Neuronal stem cell (in vitro differentiated cells): ENCODE measurements around the gene MMP26.

Experiments used
- DNase-seq: peaks from one replicate; pipeline ENCODE4 v3.0.0-alpha.2; 2013; ENCODE audit warnings: low spot score
- H2AFZ ChIP-seq: one replicate; pipeline ENCODE4 v1.6.1; 2013; ENCODE audit warnings: mild to moderate bottlenecking, low read length, inconsistent platforms
- H2AK5ac ChIP-seq: 2 replicates; pipeline ENCODE4 v1.6.1; 2013; ENCODE audit warnings: low read depth, mild to moderate bottlenecking, inconsistent platforms, low read length, moderate library complexity, mixed read lengths
- H2BK120ac ChIP-seq: 2 replicates; pipeline ENCODE4 v1.6.1; 2013; ENCODE audit warnings: low read depth, mild to moderate bottlenecking, inconsistent platforms, low read length, moderate library complexity, mixed read lengths
- H2BK12ac ChIP-seq: one replicate; pipeline ENCODE4 v1.6.1; 2013; ENCODE audit warnings: low read length, inconsistent platforms
- H2BK15ac ChIP-seq: 2 replicates; pipeline ENCODE4 v1.6.1; 2013; ENCODE audit warnings: mild to moderate bottlenecking, low read length, inconsistent platforms, mixed read lengths
- H2BK5ac ChIP-seq: one replicate; pipeline ENCODE4 v1.6.1; 2013; ENCODE audit warnings: inconsistent platforms, mild to moderate bottlenecking, low read length, moderate library complexity
- H3K14ac ChIP-seq: one replicate; pipeline ENCODE4 v1.6.1; 2013; ENCODE audit warnings: low read length, inconsistent platforms
- H3K18ac ChIP-seq: 2 replicates; pipeline ENCODE4 v1.6.1; 2013; ENCODE audit warnings: low read length, inconsistent platforms
- H3K23ac ChIP-seq: 2 replicates; pipeline ENCODE4 v1.6.1; 2013; ENCODE audit warnings: low read depth, mild to moderate bottlenecking, mixed read lengths, low read length, inconsistent platforms; ENCODE audit not compliant: poor library complexity
- H3K27ac ChIP-seq: replicated peaks from 3 replicates; pipeline ENCODE4 v1.5.1; 2013; ENCODE audit warnings: low read length, inconsistent platforms
- H3K27me3 ChIP-seq, 3 experiments: 2 replicates each; pipeline ENCODE4 v1.6.1; 2013; ENCODE audit warnings: low read length in 3 of 3, mild to moderate bottlenecking in 2 of 3, inconsistent platforms in 1 of 3, low read depth in 1 of 3, mixed read lengths in 1 of 3, moderate library complexity in 1 of 3; ENCODE audit not compliant: control insufficient read depth in 3 of 3, insufficient read depth in 3 of 3
- H3K36me3 ChIP-seq, 2 donors: replicated peaks in 1 of 2; 2 replicates each; pipeline ENCODE4 v1.6.1; 2013; ENCODE audit warnings: low read length in 2 of 2; ENCODE audit not compliant: control insufficient read depth in 2 of 2, insufficient read depth in 2 of 2
- H3K4ac ChIP-seq: 2 replicates; pipeline ENCODE4 v1.6.1; 2013; ENCODE audit warnings: inconsistent platforms, mild to moderate bottlenecking, low read length, moderate library complexity
- H3K4me1 ChIP-seq, 2 donors: 1 replicate in 1 of 2; 2 replicates in 1 of 2; pipeline ENCODE4 v1.6.1; 2013; ENCODE audit warnings: low read length in 2 of 2, low read depth in 1 of 2; ENCODE audit not compliant: control insufficient read depth in 2 of 2, insufficient read depth in 1 of 2
- H3K4me2 ChIP-seq: one replicate; pipeline ENCODE4 v1.6.1; 2013; ENCODE audit warnings: mild to moderate bottlenecking, low read length, inconsistent platforms; ENCODE audit not compliant: insufficient read depth, poor library complexity, severe bottlenecking
- H3K4me3 ChIP-seq, 2 donors: 2 replicates each; pipeline ENCODE4 v1.5.1; 2013; ENCODE audit warnings: low read length in 2 of 2, mild to moderate bottlenecking in 2 of 2, inconsistent platforms in 1 of 2, moderate library complexity in 1 of 2
- H3K79me1 ChIP-seq: one replicate; pipeline ENCODE4 v1.6.1; 2013; ENCODE audit warnings: low read depth, mild to moderate bottlenecking, inconsistent platforms, low read length, moderate library complexity
- H3K9ac ChIP-seq: one replicate; pipeline ENCODE4 v1.6.1; 2013; ENCODE audit warnings: mild to moderate bottlenecking, low read depth, low read length, inconsistent platforms; ENCODE audit not compliant: poor library complexity
- H3K9me3 ChIP-seq, 2 donors: replicated peaks in 1 of 2; 2 replicates each; pipeline versions ENCODE3 to v1.6.1; 2013; ENCODE audit warnings: low read length in 2 of 2, mild to moderate bottlenecking in 2 of 2, inconsistent platforms in 1 of 2, low read depth in 1 of 2, mixed read lengths in 1 of 2, moderate library complexity in 1 of 2; ENCODE audit not compliant: control insufficient read depth in 2 of 2, insufficient read depth in 1 of 2
- H4K8ac ChIP-seq: one replicate; pipeline ENCODE4 v1.6.1; 2013; ENCODE audit warnings: low read depth, mild to moderate bottlenecking, inconsistent platforms, low read length, moderate library complexity
- H4K91ac ChIP-seq: one replicate; pipeline ENCODE4 v1.6.1; 2013; ENCODE audit warnings: low read length, low read depth, mild to moderate bottlenecking, inconsistent platforms; ENCODE audit not compliant: poor library complexity
- WGBS, 2 donors: extraction: QIAGEN DNeasy Blood & Tissue Kit; methylation state at CpG; one replicate each; pipeline ENCODE4 v1.1.7; 2013; ENCODE audit warnings: missing lambda C conversion rate in 2 of 2, mixed read lengths in 1 of 2; ENCODE audit not compliant: insufficient read length in 2 of 2, insufficient replicate concordance in 1 of 2; ENCODE audit errors: extremely low coverage in 2 of 2; 5-methylcytosine and 5-hydroxymethylcytosine counted together

MMP26 gene

DNA sequence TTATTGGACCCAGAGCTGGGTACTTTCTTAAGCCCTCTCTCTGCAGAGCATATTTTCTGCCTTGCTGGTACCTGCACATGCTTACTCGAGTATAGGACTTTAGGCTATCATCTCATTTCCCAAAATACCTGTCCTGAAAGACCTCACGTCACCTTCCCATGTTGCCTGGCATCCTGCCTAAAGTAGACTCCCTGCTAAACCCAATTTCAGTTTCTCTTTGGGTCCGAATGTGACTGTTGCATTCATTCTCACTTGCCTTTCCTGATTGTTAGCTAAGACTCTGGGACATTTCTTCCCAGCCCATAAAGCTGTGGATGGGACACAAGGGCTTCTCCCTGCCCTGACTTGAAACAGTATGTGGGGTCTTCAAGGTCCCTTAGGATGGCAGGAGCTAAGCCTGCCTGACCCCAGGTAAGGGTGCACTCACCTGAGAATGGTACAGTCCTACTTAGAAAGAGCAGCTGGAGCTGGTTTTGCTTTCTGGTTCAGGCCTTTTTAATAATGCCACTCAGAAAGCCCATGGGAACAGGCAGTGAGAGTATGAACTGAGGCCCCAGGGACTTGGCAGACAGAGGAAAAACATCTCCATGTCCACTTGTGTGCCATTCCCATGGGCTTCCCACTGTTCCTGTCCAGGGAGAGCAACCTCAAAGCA is 19.8 kb upstream of the MMP26 start:
- Histone ChIP-seq H3K27me3 (no peaks in the 10 kb centered on the region), H3K4me1 (peaks cover 3% of the 10 kb centered on the region in 2 donors), H2BK120ac (no peak overlapping the region), H2BK15ac (no peak overlapping the region), H3K9me3 (no peaks in the 10 kb centered on the region), H3K4me3 (no peak overlapping the region), H2AFZ (no peak overlapping the region), H3K4ac (no peak overlapping the region), H2BK12ac (no peak overlapping the region), H2AK5ac (no peak overlapping the region), H2BK5ac (no peak overlapping the region), H4K91ac (no peak overlapping the region), H3K4me2 (no peak overlapping the region), H3K36me3 (no peaks in the 10 kb centered on the region), H3K18ac (no peak overlapping the region), H3K9ac (no peak overlapping the region), H3K23ac (no peak overlapping the region), H4K8ac (no peak overlapping the region), H3K14ac (no peak overlapping the region), H3K27ac (no peak overlapping the region), H3K79me1 (no peaks in the 10 kb centered on the region)
- DNase-seq: no peak
- WGBS, 2 donors: no CpG with 5 or more reads among the region's 3 CpGs

GRCh38 chr11:4695442-4695841 is 9.1 kb upstream of the MMP26 start:
- Histone ChIP-seq H3K9me3 (no peaks in the 10 kb centered on the region), H3K4ac (no peak overlapping the region), H4K8ac (no peak overlapping the region), H2BK120ac (no peak overlapping the region), H3K4me3 (no peak overlapping the region), H3K79me1 (no peaks in the 10 kb centered on the region), H3K36me3 (no peaks in the 10 kb centered on the region), H3K18ac (no peak overlapping the region), H2BK5ac (no peak overlapping the region), H3K23ac (no peak overlapping the region), H3K27me3 (peaks cover 0 to 6% (median 0%) of the 10 kb centered on the region in 3 experiments), H3K4me2 (no peak overlapping the region), H4K91ac (no peak overlapping the region), H2BK12ac (no peak overlapping the region), H2AK5ac (no peak overlapping the region), H3K14ac (no peak overlapping the region), H3K4me1 (no peaks in the 10 kb centered on the region), H2AFZ (no peak overlapping the region), H2BK15ac (no peak overlapping the region), H3K27ac (no peak overlapping the region), H3K9ac (no peak overlapping the region)
- WGBS, 2 donors: no CpG with 5 or more reads among the region's 1 CpG
- DNase-seq: no peak

- Histone ChIP-seq H3K18ac (no peak within 1 kb of the TSS), H3K9ac (no peak within 1 kb of the TSS), H4K8ac (no peak within 1 kb of the TSS), H2BK12ac (no peak within 1 kb of the TSS), H2BK120ac (no peak within 1 kb of the TSS), H3K23ac (no peak within 1 kb of the TSS), H3K14ac (no peak within 1 kb of the TSS), H3K4me2 (no peak within 1 kb of the TSS), H3K36me3 (no peaks in the 10 kb centered on the region), H4K91ac (no peak within 1 kb of the TSS), H3K4me1 (no peaks in the 10 kb centered on the region), H3K27ac (no peak within 1 kb of the TSS), H3K4me3 (no peak within 1 kb of the TSS), H2AK5ac (no peak within 1 kb of the TSS), H2BK5ac (no peak within 1 kb of the TSS), H3K9me3 (no peaks in the 10 kb centered on the region), H3K79me1 (no peaks in the 10 kb centered on the region), H3K27me3 (peaks cover 0 to 4% (median 0%) of the 10 kb centered on the region in 3 experiments), H3K4ac (no peak within 1 kb of the TSS), H2AFZ (no peak within 1 kb of the TSS), H2BK15ac (no peak within 1 kb of the TSS)
- DNase-seq: no peak
- no CpG with 5 or more reads among the region's 3 CpGs for WGBS, 2 donors
Observed at GRCh38 chr11:4697585-4697984, 7.0 kb upstream of the MMP26 start, which contains the start of gene OR51E2. TSS of gene OR51E2 (minus strand) at chr11:4697853. CDS start at chr11:4682711, 15,142 bp downstream.

GRCh38 chr11:4699697-4700435 is 4.7 kb upstream of the MMP26 start:
- no peak overlapping the region for H3K4me2 ChIP-seq
- no peak overlapping the region for H3K23ac ChIP-seq
- no peak overlapping the region for H2BK5ac ChIP-seq
- no peaks in the 10 kb centered on the region for H3K9me3 ChIP-seq
- no peak overlapping the region for H3K4me3 ChIP-seq
- H4K91ac ChIP-seq: no peak overlapping the region
- H3K4me1 ChIP-seq: peaks cover 0 to 5% of the 10 kb centered on the region in 2 donors
- WGBS, 2 donors: no CpG with 5 or more reads among the region's 3 CpGs
- H3K36me3 ChIP-seq: no peaks in the 10 kb centered on the region
- H3K18ac ChIP-seq: no peak overlapping the region
- no peak overlapping the region for H3K4ac ChIP-seq
- H2AK5ac ChIP-seq: no peak overlapping the region
- H3K79me1 ChIP-seq: no peaks in the 10 kb centered on the region
- H2BK15ac ChIP-seq: no peak overlapping the region
- DNase-seq: no peak
- H3K9ac ChIP-seq: no peak overlapping the region
- no peak overlapping the region for H3K14ac ChIP-seq
- no peak overlapping the region for H2BK120ac ChIP-seq
- H2AFZ ChIP-seq: no peak overlapping the region
- H2BK12ac ChIP-seq: no peak overlapping the region
- no peak overlapping the region for H4K8ac ChIP-seq
- peaks cover 0 to 1% (median 0%) of the 10 kb centered on the region in 3 experiments for H3K27me3 ChIP-seq
- H3K27ac ChIP-seq: no peak overlapping the region
